Ovary (tissue), 9 donors: ENCODE data around the gene TMEM45B. TPM values are rescaled to one million over a fixed set of nuclear protein-coding genes. Genes with fewer than 3 reads are reported as not detected.

Experiments
- DNase-seq, 5 donors: peaks; one replicate each; pipeline ENCODE4 v3.0.0-alpha.2; 2019 to 2020
- H3K27ac ChIP-seq, 2 donors: fragments of 200-600 bp; one replicate each; pipeline versions ENCODE4 v1.5.1 to v1.8.0; 2019 to 2022
- H3K27me3 ChIP-seq: fragments of 200-600 bp; one replicate; pipeline ENCODE4 v1.8.0; 2022
- H3K36me3 ChIP-seq: fragments of 200-600 bp; sonication (generic); one replicate; pipeline ENCODE4 v1.5.1; 2019
- H3K4me1 ChIP-seq: one replicate; pipeline ENCODE4 v1.8.1; 2013; ENCODE audit warnings: mild to moderate bottlenecking, moderate library complexity; ENCODE audit not compliant: insufficient read depth
- H3K4me3 ChIP-seq: fragments of 200-600 bp; sonication (generic); one replicate; pipeline ENCODE4 v1.5.1; 2017
- H3K9me3 ChIP-seq, 2 donors: fragments of 200-600 bp in 1 of 2; sonication (generic) in 1 of 2; one replicate each; pipeline versions ENCODE4 v1.5.1 to v1.8.1; 2013 to 2019; ENCODE audit warnings: mild to moderate bottlenecking in 1 of 2, moderate library complexity in 1 of 2
- CTCF ChIP-seq, 3 donors: fragments of 450-650 bp in 2 of 3; fragments of 200-600 bp in 1 of 3; IDR thresholded peaks; one replicate each; pipeline versions ENCODE4 v1.5.1 to v1.8.0; 2016 to 2022; ENCODE audit warnings: antibody characterized with exemption in 3 of 3, mild to moderate bottlenecking in 1 of 3
- EP300 ChIP-seq: sonication (generic); formaldehyde crosslinking; IDR thresholded peaks from one replicate; pipeline ENCODE4 v1.6.1; 2017; ENCODE audit warnings: antibody characterized with exemption
- POLR2A ChIP-seq: fragments of 450-650 bp; IDR thresholded peaks from one replicate; pipeline ENCODE4 v1.6.1; 2017; ENCODE audit warnings: antibody characterized with exemption, mild to moderate bottlenecking, moderate library complexity
- WGBS, 3 donors: extraction: QIAGEN DNeasy Blood & Tissue Kit in 1 of 3; methylation state at CpG; one replicate each; pipeline versions ENCODE4 v1.1.5 to v1.1.7; 2013 to 2017; 5-methylcytosine and 5-hydroxymethylcytosine counted together
- intact Hi-C, 4 donors: fragments of 100-400 bp; cut with DNase I; formaldehyde crosslinking; loops; one replicate each; pipeline versions ENCODE4 v1.11.0 to v1.15.1; 2022 to 2023
- polyA plus RNA-seq, 2 donors: library from polyadenylated mRNA; stranded (reverse); fragments of 200-250 nt in 1 of 2; fragments of 350-450 nt in 1 of 2; fragmentation: Illumina TruSeq in 1 of 2; extraction: RNeasy Lipid Tissue Mini Kit (QIAGEN cat#74804) in 1 of 2; gene quantifications; one replicate each; pipeline ENCODE4 v1.2.3, GENCODE V29; 2013 to 2014
- total RNA-seq, 7 donors: library from RNA; depleted of rRNA in 2 of 7; stranded (reverse); fragments of >200 nt in 2 of 7; fragmentation: NEBNext Ultra II Directional in 3 of 7; extraction: Animal tissue kit (Norgen Biotek cat#: 25700) in 3 of 7; gene quantifications; one replicate each; pipeline versions ENCODE4 v1.1.0 to v1.2.4, GENCODE V29; 2016 to 2023
- donor health status: DM: no; HTN: no; CAD: no; lungs with moderate emphysema.
- donor health status: DM: no; HTN: no; CAD: no.
- donor health status: Bipolar disorder and iron deficiency.
- donor health status: DM: yes; HTN: yes; CAD: no.
- donor health status: DM: no; HTN: no; CAD: no.
- donor health status: DM: yes; HTN: yes; CAD: no.

Gene TMEM45B
- total and polyA plus RNA-seq, 9 donors: 0.10 to 10.8 (median 0.54) TPM; not detected in 3

GRCh38 chr11:129881570-129882170 is 66.0 kb downstream of the TMEM45B start:
- intact Hi-C loops: no loop called here
- H3K36me3 ChIP-seq: peaks cover 2% of the 10 kb centered on the region
- WGBS, 3 donors: 75 to 78% (median 76%) methylated on average over 9 of the region's 9 CpGs
- H3K4me1 ChIP-seq: no peaks in the 10 kb centered on the region
- DNase-seq: no peak
- TF ChIP-seq EP300 (no peak), POLR2A (no peak), CTCF (IDR thresholded peaks at IDR 0.05) (no peak)
- H3K4me3 ChIP-seq: no peak overlapping the region
- no peaks in the 10 kb centered on the region for H3K9me3 ChIP-seq
- H3K27me3 ChIP-seq: no peaks in the 10 kb centered on the region
- no peak overlapping the region for H3K27ac ChIP-seq

DNA sequence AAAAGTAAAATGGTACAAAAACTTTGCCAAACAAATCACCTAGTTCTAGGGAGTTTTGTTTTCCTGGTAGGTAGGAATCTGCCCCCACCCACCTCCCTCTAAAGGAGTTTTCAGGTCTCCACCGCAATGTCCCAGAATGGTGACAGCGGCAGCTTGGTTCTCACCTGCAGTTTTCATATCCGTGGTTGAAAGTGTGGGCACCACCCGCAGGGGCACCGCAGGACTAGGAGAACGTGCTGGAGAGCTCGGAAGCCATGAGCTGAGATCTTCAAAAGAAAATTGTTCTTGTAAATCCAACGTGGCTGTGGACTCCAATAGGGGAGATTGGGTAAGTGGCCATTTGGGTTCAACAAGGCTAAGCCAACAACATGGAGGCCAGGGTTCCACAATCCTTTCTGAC is 68.9 kb downstream of the TMEM45B start:
- 92 to 95% (median 94%) methylated on average over 8 of the region's 8 CpGs for WGBS, 3 donors
- no peaks in the 10 kb centered on the region for H3K27me3 ChIP-seq
- no peaks in the 10 kb centered on the region for H3K4me1 ChIP-seq
- no peak overlapping the region for H3K4me3 ChIP-seq
- no peak for DNase-seq
- H3K36me3 ChIP-seq: peaks cover 2% of the 10 kb centered on the region
- no peak overlapping the region for H3K27ac ChIP-seq
- no peak for TF ChIP-seq POLR2A
- no peak for TF ChIP-seq EP300
- no peak for TF ChIP-seq CTCF (IDR thresholded peaks at IDR 0.05)
- no peaks in the 10 kb centered on the region for H3K9me3 ChIP-seq
- intact Hi-C loops: no loop called here

DNA sequence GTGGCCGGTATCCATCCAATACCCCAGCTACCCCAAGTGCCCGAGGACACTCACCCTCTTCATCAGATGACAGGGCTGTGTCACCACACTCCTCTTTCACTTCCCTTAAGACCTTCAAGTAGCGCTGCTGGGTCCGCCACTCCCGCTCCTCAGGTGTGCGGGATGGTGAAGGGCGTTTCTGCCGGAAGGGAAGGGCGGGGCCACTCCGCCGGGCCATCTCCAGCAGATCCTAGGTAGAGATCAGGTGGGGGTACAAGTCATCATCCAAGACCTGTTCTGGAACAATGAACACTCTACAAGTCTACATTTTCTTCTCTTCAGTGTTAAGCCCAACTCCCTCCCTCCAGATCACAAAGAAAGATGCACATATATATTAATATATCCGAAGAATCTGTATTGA is 69.7 kb downstream of the TMEM45B start:
- DNase-seq: no peak
- Histone ChIP-seq H3K27ac (no peak overlapping the region), H3K9me3 (no peaks in the 10 kb centered on the region), H3K36me3 (peaks cover 2% of the 10 kb centered on the region), H3K4me3 (no peak overlapping the region), H3K4me1 (no peaks in the 10 kb centered on the region), H3K27me3 (no peaks in the 10 kb centered on the region)
- intact Hi-C loops: no loop called here
- 96 to 97% (median 97%) methylated on average over 12 of the region's 12 CpGs for WGBS, 3 donors
- TF ChIP-seq EP300: no peak
- TF ChIP-seq POLR2A: no peak
- no peak for TF ChIP-seq CTCF (IDR thresholded peaks at IDR 0.05)

- Histone ChIP-seq H3K27me3 (no peaks in the 10 kb centered on the region), H3K4me3 (no peak overlapping the region), H3K4me1 (no peaks in the 10 kb centered on the region), H3K27ac (no peak overlapping the region), H3K9me3 (no peaks in the 10 kb centered on the region), H3K36me3 (peaks cover 2% of the 10 kb centered on the region)
- no peak for DNase-seq
- intact Hi-C loops: no loop called here
- TF ChIP-seq EP300 (no peak), POLR2A (no peak), CTCF (IDR thresholded peaks at IDR 0.05) (no peak)
- WGBS, 3 donors: 87 to 89% (median 88%) methylated on average over 5 of the region's 5 CpGs
Observed at GRCh38 chr11:129888451-129888850, 72.8 kb downstream of the TMEM45B start.
